ENCODE measurements around the gene LRRK1.
"Not testable (repeated sequence)": the region's sequence is repeated elsewhere in the genome, so short reads cannot be mapped to it uniquely, and the experiment has no call there.

The LRRK1 gene

DNA sequence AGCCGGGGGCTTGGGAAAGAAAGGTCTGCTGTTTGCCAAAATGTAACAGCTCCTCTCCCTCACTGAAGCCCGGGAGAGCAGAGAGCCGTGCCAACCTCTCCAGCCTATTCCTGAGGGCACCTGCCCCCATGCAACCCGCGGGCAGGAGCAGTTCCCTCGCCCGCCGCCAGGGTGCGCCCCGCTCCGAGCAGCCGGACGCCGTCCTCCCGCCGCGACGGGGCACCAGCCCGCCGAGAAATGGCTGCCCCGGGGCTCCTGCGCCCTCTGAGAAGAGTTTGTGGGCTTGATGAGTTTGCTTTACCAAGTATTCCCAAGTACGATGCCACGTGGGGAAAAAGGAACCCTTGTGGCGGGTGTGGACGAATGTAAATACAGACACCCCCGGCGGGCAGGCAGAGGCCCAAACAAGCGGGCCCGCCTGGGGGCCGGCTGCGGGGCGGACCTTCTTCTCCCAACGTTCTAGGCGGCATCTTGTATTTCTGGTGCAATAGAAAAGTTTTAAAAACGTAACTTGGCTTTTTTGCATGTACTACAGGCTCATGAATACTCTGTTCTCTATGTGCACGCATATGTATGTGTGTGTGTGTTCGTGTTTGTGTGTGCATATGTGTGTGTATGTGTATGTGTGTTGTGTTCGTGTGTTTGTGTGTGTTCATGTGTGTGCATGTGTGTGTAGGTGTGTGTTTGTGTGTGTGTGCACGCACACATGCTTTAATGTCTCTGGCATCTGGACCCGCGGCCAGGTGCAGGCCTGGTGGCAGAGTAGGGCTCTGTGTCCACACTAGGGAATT is 169.8 kb downstream of the LRRK1 start:
- peak; percentile 36 to 86 for DNase-seq (ENCODE audit: low spot score in 2 of 2)
- no peaks in the 10 kb centered on the region for H3K9me3 ChIP-seq
- H3K4me1 ChIP-seq: peaks cover 5% of the 10 kb centered on the region
- in situ Hi-C loops (cut with MboI; ENCODE audit: low sequenced_read_pairs): loop anchor here (5.0 kb wide), 1 partner anchor 168 kb away; no protein-coding TSS in a partner anchor
- peak overlapping the region; percentile 10; the same call in 1 of the 2 replicates for H3K4me3 ChIP-seq
- H3K36me3 ChIP-seq (replicated peaks): no peaks in the 10 kb centered on the region
- no peaks in the 10 kb centered on the region for H3K27me3 ChIP-seq (ENCODE audit: low read depth)

DNA sequence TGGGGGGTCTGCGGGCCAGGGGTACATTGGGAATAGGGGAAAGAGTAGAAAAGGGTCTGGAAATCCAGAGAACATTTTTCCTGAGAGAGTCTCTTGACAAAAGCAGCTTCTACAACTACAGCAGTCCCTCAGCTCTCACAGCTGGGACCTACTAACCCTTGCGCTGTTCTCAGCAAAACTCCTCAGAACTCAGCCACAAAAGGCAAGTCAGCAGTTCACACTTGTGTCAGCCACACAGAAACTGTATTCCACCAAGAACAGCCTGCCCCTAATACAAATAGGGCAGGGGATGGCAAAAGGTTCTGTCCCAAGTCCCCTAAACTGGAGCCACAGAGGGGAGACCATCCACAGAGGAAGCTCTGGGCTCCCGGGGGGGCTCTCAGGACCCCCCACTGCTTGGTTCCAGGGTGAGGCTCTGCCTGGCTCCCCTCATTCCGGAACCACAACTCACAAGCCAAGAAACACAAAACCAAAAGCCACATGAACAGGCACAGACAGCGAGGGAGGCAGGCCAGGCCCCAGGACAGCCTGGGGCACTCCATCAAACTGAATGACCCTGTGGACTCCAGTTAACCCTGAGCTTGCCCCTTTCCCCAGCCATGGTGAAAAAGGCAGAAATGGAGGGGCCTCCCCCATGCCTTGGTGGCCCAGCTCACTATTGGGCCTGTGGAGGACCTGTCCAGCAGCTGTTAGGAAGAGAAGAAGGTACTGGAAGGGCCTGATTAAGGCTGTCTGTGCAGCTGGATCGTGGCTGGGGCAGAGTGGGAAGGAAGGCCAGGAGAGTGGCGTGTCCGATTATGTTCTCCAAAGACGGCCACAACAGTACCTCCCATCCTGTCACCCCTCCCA is 170.6 kb downstream of the LRRK1 start:
- Histone ChIP-seq H3K36me3 (replicated peaks) (no peaks in the 10 kb centered on the region), H3K9me3 (peaks cover 2% of the 10 kb centered on the region; the same call in 1 of the 2 replicates), H3K4me1 (peaks cover 5% of the 10 kb centered on the region), H3K27me3 (ENCODE audit: low read depth) (no peaks in the 10 kb centered on the region), H3K4me3 (no peak overlapping the region)
- DNase-seq (ENCODE audit: low spot score in 2 of 2): no peak
- in situ Hi-C loops (cut with MboI; ENCODE audit: low sequenced_read_pairs): loop anchor here (5.0 kb wide), 1 partner anchor 167 kb away; no protein-coding TSS in a partner anchor

- no peak overlapping the region for H3K4me3 ChIP-seq
- peaks cover 5% of the 10 kb centered on the region for H3K4me1 ChIP-seq
- in situ Hi-C loops (cut with MboI; ENCODE audit: low sequenced_read_pairs): no loop called here
- no peaks in the 10 kb centered on the region for H3K36me3 ChIP-seq (replicated peaks)
- H3K9me3 ChIP-seq: peaks cover 2% of the 10 kb centered on the region; the same call in 1 of the 2 replicates
- no peak for DNase-seq (ENCODE audit: low spot score in 2 of 2)
- no peaks in the 10 kb centered on the region for H3K27me3 ChIP-seq (ENCODE audit: low read depth)
Measured at GRCh38 chr15:101090428-101090790, 171.3 kb downstream of the LRRK1 start.

GRCh38 chr15:101091080-101092017 is 172.2 kb downstream of the LRRK1 start:
- Histone ChIP-seq H3K36me3 (replicated peaks) (no peaks in the 10 kb centered on the region), H3K4me1 (peaks cover 5% of the 10 kb centered on the region), H3K27me3 (ENCODE audit: low read depth) (no peaks in the 10 kb centered on the region), H3K9me3 (peaks cover 2% of the 10 kb centered on the region; the same call in 1 of the 2 replicates), H3K4me3 (no peak overlapping the region)
- no peak for DNase-seq (ENCODE audit: low spot score in 2 of 2)
- in situ Hi-C loops (cut with MboI; ENCODE audit: low sequenced_read_pairs): no loop called here

GRCh38 chr15:101092156-101092866 is 173.2 kb downstream of the LRRK1 start:
- Histone ChIP-seq H3K27me3 (ENCODE audit: low read depth) (no peaks in the 10 kb centered on the region), H3K4me3 (no peak overlapping the region), H3K4me1 (peaks cover 5% of the 10 kb centered on the region), H3K9me3 (peaks cover 2% of the 10 kb centered on the region; the same call in 1 of the 2 replicates), H3K36me3 (replicated peaks) (no peaks in the 10 kb centered on the region)
- in situ Hi-C loops (cut with MboI; ENCODE audit: low sequenced_read_pairs): no loop called here
- no peak for DNase-seq (ENCODE audit: low spot score in 2 of 2)

GRCh38 chr15:101092867-101093202 is 173.7 kb downstream of the LRRK1 start:
- in situ Hi-C loops (cut with MboI; ENCODE audit: low sequenced_read_pairs): no loop called here
- Histone ChIP-seq H3K4me3 (no peak overlapping the region), H3K4me1 (peaks cover 5% of the 10 kb centered on the region), H3K27me3 (ENCODE audit: low read depth) (no peaks in the 10 kb centered on the region), H3K9me3 (peaks cover 2% of the 10 kb centered on the region; the same call in 1 of the 2 replicates), H3K36me3 (replicated peaks) (no peaks in the 10 kb centered on the region)
- no peak for DNase-seq (ENCODE audit: low spot score in 2 of 2)

DNA sequence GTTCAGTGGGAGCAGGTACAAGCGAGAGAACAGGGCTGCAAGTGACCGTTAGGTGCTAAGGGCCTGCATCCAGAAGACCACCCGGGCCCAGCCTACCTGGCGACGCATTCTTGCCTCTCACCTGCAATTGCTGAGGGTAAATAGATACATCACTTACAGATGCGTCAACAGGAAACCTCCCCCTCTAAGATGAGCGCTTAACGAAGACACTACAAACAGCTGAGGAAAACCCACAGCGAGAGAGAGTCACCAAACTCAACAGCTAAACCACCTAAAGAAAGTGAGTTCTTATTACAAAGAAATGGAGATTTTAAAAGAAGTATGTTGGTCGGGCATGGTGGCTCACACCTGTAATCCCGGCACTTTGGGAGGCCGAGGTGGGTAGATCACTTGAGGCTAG is 174.8 kb downstream of the LRRK1 start:
- H3K4me1 ChIP-seq: peaks cover 3% of the 10 kb centered on the region
- in situ Hi-C loops (cut with MboI; ENCODE audit: low sequenced_read_pairs): no loop called here
- H3K9me3 ChIP-seq: peaks cover 2% of the 10 kb centered on the region; the same call in 1 of the 2 replicates
- no peak overlapping the region for H3K4me3 ChIP-seq
- no peaks in the 10 kb centered on the region for H3K36me3 ChIP-seq (replicated peaks)
- no peak for DNase-seq (ENCODE audit: low spot score in 2 of 2)
- no peaks in the 10 kb centered on the region for H3K27me3 ChIP-seq (ENCODE audit: low read depth)

DNA sequence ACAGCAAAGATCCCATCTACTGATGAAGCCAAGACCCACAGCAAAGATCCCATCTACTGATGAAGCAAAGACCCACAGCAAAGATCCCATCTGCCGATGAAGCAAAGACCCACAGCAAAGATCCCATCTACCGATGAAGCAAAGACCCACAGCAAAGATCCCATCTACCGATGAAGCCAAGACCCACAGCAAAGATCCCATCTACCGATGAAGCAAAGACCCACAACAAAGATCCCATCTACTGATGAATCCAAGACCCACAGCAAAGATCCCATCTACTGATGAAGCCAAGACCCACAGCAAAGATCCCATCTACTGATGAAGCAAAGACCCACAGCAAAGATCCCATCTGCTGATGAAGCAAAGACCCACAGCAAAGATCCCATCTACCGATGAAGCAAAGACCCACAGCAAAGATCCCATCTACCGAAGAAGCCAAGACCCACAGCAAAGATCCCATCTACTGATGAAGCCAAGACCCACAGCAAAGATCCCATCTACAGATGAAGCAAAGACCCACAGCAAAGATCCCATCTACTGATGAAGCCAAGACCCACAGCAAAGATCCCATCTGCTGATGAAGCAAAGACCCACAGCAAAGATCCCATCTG is 176.7 kb downstream of the LRRK1 start:
- H3K4me1 ChIP-seq; in situ Hi-C loops (cut with MboI; ENCODE audit: low sequenced_read_pairs); H3K27me3 ChIP-seq (ENCODE audit: low read depth); H3K9me3 ChIP-seq; DNase-seq (ENCODE audit: low spot score in 2 of 2); H3K4me3 ChIP-seq; H3K36me3 ChIP-seq (replicated peaks): not testable (repeated sequence)

- no peaks in the 10 kb centered on the region for H3K4me1 ChIP-seq
- H3K36me3 ChIP-seq (replicated peaks): no peaks in the 10 kb centered on the region
- H3K27me3 ChIP-seq (ENCODE audit: low read depth): no peaks in the 10 kb centered on the region
- no peak overlapping the region for H3K4me3 ChIP-seq
- in situ Hi-C loops (cut with MboI; ENCODE audit: low sequenced_read_pairs): no loop called here
- no peak for DNase-seq (ENCODE audit: low spot score in 2 of 2)
- peaks cover 2% of the 10 kb centered on the region; the same call in 1 of the 2 replicates for H3K9me3 ChIP-seq
Measured at GRCh38 chr15:101097111-101097510, 178.0 kb downstream of the LRRK1 start.

- H3K4me3 ChIP-seq: no peak overlapping the region
- H3K9me3 ChIP-seq: peaks cover 2% of the 10 kb centered on the region; the same call in 1 of the 2 replicates
- in situ Hi-C loops (cut with MboI; ENCODE audit: low sequenced_read_pairs): no loop called here
- no peaks in the 10 kb centered on the region for H3K4me1 ChIP-seq
- DNase-seq (ENCODE audit: low spot score in 2 of 2): no peak
- H3K36me3 ChIP-seq (replicated peaks): no peaks in the 10 kb centered on the region
- H3K27me3 ChIP-seq (ENCODE audit: low read depth): no peaks in the 10 kb centered on the region
Measured at GRCh38 chr15:101099183-101099582, 180.0 kb downstream of the LRRK1 start.

- in situ Hi-C loops (cut with MboI; ENCODE audit: low sequenced_read_pairs): no loop called here
- DNase-seq (ENCODE audit: low spot score in 2 of 2): no peak
- Histone ChIP-seq H3K9me3 (no peaks in the 10 kb centered on the region), H3K4me1 (no peaks in the 10 kb centered on the region; the same call in 1 of the 2 replicates), H3K27me3 (ENCODE audit: low read depth) (no peaks in the 10 kb centered on the region), H3K4me3 (no peak overlapping the region), H3K36me3 (replicated peaks) (no peaks in the 10 kb centered on the region)
Measured at GRCh38 chr15:101100118-101100517, 181.0 kb downstream of the LRRK1 start.

- Histone ChIP-seq H3K4me3 (no peak overlapping the region), H3K27me3 (ENCODE audit: low read depth) (no peaks in the 10 kb centered on the region), H3K4me1 (peaks cover 6% of the 10 kb centered on the region), H3K9me3 (no peaks in the 10 kb centered on the region), H3K36me3 (replicated peaks) (no peaks in the 10 kb centered on the region)
- DNase-seq (ENCODE audit: low spot score in 2 of 2): no peak
- in situ Hi-C loops (cut with MboI; ENCODE audit: low sequenced_read_pairs): no loop called here
Measured at GRCh38 chr15:101100593-101101442, 181.7 kb downstream of the LRRK1 start.

Data from HAP-1 (cell line).